IPS DF 19.7 (cell line): ENCODE measurements around the gene PKIB.

Experiments
- DNase-seq: peaks from one replicate; pipeline ENCODE4 v3.0.0-alpha.2; 2013; ENCODE audit warnings: low read depth, low spot score

Gene PKIB

GRCh38 chr6:122666418-122666817 lies 56.2 kb downstream of the PKIB start:
- no peak for DNase-seq

- DNase-seq: no peak
Measured at GRCh38 chr6:122669418-122669817, 59.2 kb downstream of the PKIB start.

GRCh38 chr6:122669868-122670267 lies 59.7 kb downstream of the PKIB start:
- no peak for DNase-seq

- DNase-seq: no peak
Measured at GRCh38 chr6:122671251-122671650, 61.0 kb downstream of the PKIB start.

- no peak for DNase-seq
Measured at GRCh38 chr6:122673343-122673961, 63.2 kb downstream of the PKIB start.

GRCh38 chr6:122676146-122676545 lies 65.9 kb downstream of the PKIB start:
- no peak for DNase-seq

- no peak for DNase-seq
Measured at GRCh38 chr6:122676688-122677087, 66.5 kb downstream of the PKIB start.

- no peak for DNase-seq
Measured at GRCh38 chr6:122677406-122677805, 67.2 kb downstream of the PKIB start.

- DNase-seq: no peak
Measured at GRCh38 chr6:122678841-122679240, 68.6 kb downstream of the PKIB start.

GRCh38 chr6:122681705-122682104 lies 71.5 kb downstream of the PKIB start:
- DNase-seq: no peak

GRCh38 chr6:122683989-122684651 lies 73.9 kb downstream of the PKIB start:
- DNase-seq: no peak

GRCh38 chr6:122692175-122692598 lies 82.0 kb downstream of the PKIB start:
- no peak for DNase-seq

GRCh38 chr6:122692807-122693580 lies 82.8 kb downstream of the PKIB start:
- no peak for DNase-seq

GRCh38 chr6:122694075-122694474 lies 83.9 kb downstream of the PKIB start:
- no peak for DNase-seq

GRCh38 chr6:122694602-122695001 lies 84.4 kb downstream of the PKIB start:
- DNase-seq: no peak

GRCh38 chr6:122695188-122695587 lies 85.0 kb downstream of the PKIB start:
- DNase-seq: no peak

GRCh38 chr6:122696079-122696478 lies 85.9 kb downstream of the PKIB start:
- no peak for DNase-seq

GRCh38 chr6:122696853-122697252 lies 86.6 kb downstream of the PKIB start:
- DNase-seq: no peak

GRCh38 chr6:122697458-122697857 lies 87.3 kb downstream of the PKIB start:
- no peak for DNase-seq

- DNase-seq: no peak
Measured at GRCh38 chr6:122701666-122702065, 91.5 kb downstream of the PKIB start.

GRCh38 chr6:122702841-122703240 lies 92.6 kb downstream of the PKIB start:
- DNase-seq: no peak

GRCh38 chr6:122704066-122704465 lies 93.9 kb downstream of the PKIB start:
- DNase-seq: no peak
